NCI-H1436 treated with DMSO at 0.1 percent for 48 hours (cell line): Measurements from ENCODE around the gene TGIF2.

Experiments
- DNase-seq: peaks from one replicate; lab custom pipeline; 2025; lab: John Stamatoyannopoulos, UW

Gene TGIF2

DNA sequence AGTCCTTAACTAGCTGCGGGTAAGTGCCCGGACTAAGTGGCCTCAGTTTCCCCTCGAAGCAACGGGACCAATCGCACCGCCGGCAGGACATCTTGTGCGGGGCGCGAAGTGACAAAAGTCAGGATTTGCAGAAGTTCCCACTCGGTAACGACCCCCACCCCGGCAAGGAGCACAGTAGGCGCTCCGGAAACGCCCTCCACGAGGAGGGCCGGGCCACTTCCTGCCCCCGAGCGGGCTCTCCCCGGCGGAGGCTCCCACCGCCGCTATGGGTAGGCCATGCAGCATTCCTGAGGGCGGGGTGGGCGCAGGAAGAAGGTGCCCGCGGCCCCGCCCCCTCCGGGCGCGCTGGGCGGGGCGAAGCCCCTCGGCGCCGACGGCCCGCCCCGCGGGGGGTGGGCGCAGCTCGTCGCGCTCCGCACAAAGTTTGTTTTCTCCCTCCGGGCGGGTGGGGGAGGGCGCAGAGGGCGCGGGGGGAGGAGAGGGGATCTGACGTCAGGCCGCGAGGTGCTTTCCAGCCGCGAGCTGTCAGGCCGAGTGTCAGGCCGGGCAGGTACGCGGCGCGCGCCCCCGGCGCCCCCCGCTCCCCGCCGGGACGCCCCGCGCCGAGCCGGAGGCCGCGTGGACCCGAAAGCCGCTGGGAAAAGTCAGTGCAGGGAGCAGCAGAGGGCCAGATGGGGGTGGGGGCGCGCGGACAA lies at the start of gene TGIF2:
TSS of gene TGIF2 (plus strand) at position 495 of the 695 bp plus-strand sequence. CDS start 5,178 bp downstream, outside the sequence.
- no peak for DNase-seq

GRCh38 chr20:36525620-36526365 lies 47.6 kb upstream of the TGIF2 start:
- no peak for DNase-seq

GRCh38 chr20:36526521-36527011 lies 46.8 kb upstream of the TGIF2 start:
- no peak for DNase-seq

DNA sequence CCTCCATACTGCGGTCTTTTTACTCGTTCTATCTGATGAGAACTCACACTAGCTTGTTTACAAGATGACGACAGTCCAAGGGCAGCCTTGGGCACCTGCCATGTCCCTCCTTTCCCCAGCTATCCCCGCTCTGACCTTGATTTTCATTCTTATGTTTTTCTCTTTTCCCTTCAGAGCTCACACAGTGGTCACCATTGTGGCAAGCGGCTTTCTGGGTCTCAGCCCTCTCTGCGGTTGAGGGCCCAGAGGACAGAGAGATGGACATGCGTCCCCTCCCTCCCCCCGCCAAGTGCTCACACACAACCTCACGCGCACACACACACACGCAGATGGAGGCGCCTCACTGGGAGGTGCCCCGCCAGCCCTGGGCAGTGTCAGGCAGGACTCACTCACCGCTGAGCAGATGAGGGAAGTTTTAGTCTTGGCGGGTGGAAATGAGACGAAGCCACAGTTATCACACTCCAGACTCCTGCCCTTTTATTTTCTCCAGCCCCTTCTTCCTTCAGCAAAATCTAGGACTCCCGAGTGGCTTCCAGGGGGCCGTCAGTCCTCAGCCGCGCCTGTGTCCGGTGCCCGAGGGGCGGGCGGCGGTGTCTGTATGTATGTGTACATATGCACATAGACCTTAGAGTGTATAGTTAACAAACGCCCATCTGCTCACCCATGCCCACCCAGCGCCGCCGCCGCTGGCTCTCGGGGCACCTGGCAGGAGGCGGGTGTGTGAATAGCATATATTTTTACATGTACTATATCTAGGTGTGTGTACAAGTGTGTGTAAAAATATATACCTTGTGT lies 45.9 kb upstream of the TGIF2 start:
- no peak for DNase-seq

DNA sequence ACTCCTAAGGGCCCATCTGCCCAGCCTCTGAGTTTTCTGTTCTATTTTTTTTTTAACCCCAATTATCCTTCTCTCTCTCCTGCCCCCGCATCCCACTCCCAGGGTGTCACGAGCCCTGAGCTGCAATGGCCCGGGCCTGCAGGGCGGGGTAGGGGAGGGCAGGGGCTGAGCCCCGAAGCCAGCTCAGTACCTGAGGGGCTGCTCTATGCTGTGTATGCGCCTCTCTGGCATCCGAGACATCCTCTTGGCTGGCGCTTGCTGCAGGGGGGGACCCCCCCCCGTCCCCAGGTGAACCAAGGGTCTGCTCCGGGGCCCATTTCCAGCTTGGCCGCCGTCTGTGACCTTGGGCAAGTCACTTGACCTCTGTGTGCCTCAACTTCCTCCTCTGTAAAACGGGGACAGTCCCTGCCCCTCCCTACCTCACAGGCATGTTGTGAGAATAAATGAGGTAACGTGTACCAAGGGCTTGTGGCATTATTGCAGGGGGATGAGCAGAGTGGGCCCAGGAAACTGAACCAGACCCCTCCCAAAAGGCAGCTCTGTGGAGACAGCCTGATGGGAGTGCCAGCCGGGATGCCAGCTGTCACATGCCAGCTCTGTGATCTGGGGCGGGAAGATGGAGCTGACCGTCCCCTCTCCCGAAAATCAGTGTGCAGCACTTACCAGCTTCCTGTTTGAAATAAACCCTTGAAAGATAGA lies 45.1 kb upstream of the TGIF2 start:
- DNase-seq: no peak

- DNase-seq: no peak
Measured at GRCh38 chr20:36528875-36529417, 44.5 kb upstream of the TGIF2 start.

DNA sequence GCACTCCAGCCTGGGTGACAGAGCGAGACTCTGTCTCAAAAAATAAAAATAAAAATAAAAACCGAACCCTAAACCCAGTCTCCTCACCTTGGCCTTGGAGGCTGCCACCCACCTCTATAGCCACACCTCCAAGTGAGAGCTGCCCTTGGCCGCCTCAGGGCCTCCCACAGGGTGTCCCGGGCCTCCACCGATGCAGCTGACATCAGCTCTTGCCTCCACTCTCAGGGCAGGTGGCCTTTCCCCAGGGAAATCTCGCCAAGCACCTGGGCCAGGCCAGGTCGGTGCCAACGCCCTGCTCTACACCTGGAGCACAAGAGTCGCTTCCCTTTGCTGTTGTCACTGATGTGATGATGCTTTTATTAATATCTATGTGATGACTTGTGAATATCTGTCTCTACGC lies 41.0 kb upstream of the TGIF2 start:
- DNase-seq: no peak

DNA sequence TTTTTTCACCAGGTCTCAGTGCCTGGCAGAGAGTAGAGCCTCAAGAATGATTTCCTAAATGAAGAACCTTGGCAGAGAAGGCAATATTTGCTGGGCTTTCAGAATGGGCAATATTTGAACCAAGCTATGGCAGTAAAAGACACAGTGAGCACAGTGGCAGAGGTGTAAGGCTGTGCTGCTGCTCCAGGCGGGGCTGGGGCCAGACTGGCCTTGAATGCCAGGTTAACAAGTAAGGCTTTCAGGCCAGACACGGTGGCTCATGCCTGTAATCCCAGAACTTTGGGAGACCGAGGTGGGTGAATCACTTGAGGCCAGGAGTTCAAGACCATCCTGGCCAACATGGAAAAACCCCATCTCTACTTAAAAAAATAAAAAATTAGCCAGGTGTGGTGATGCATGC lies 40.6 kb upstream of the TGIF2 start:
- DNase-seq: no peak

GRCh38 chr20:36538026-36538722 lies 35.2 kb upstream of the TGIF2 start:
- DNase-seq: no peak

GRCh38 chr20:36540551-36541211 lies 32.7 kb upstream of the TGIF2 start:
- no peak for DNase-seq

GRCh38 chr20:36541227-36541767 lies 32.1 kb upstream of the TGIF2 start, which contains the start of gene MYL9:
MYL9 (plus strand) TSS chr20:36541519; CDS start chr20:36544885, 3,366 bp downstream.
- no peak for DNase-seq

GRCh38 chr20:36541768-36542488 lies 31.5 kb upstream of the TGIF2 start:
- DNase-seq: no peak

DNA sequence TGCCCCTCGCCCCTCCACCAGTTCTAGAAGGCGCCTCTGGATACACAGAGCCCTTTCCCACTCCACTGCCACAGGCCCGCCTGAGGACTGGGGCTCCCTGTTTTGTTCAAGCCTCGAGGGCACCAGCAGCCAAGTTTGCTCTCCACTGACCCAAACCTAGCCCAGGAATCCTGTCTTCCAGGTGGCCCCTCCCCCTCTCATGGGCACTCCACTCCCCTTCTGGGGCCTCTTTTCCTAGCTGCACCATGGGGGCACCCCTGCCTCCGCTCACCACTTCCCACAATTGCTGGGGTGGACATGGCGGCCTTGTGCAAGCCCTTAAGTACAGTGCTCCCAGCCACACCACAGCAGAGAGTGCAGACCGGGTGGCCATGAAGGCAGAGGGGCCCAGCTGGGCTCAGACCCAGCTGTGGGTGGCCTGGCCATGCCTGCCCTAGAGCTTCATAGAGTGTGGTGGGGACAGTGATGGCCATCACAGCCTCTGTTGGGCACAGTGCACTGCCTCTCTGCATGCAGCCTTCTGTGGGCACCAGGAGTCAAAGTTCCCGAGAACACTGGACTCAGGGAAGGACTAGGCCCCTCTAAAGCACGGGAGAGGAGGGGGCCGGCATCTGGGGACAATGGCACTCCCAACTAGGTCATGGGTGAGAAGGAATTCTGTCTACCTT lies 30.7 kb upstream of the TGIF2 start:
- DNase-seq: no peak

DNA sequence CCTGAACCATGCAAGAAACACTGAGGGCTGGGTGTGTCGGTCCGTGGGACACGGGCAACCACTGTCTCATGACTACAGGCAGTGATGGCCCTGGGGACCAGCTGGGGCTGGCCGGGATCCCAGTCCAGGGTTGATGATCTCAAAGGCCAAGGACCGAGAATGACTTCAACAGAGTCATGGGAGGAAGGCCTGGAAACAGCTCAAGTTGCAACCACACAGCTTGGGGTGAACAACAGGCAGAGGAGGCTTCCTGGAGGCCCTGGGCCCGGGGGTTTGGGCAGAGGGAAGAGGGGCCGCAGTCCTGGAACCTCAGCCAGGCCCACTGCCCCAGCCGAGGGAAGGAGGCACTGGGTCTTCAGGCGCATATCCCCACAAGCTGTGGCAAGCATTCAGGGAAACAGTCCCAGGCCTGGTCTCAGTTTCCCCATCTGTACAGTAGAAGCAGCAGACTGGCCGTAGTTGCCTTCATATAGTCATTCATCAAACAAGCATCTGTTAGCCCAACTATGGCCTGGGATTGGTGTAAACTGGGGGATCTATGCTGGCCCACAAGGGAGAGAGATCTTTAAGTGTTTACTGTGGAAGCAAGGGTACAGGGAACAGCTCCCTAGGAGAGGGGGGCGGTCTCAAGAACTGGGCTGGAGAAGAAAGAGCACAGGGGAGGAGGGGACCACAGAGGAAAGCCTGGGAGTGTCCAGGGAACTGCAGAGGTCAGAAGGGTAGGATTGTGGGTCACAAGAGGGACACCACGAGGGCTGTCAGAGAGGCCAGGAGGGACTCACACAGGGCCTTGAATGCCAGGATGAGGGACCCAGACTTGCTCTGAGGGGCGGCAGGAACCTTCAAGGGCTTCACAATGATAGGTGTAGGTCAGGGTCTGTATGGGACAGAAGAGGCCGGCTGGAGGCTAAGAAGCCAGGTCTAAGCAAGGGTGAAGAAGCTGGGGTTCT lies 29.9 kb upstream of the TGIF2 start:
- no peak for DNase-seq

- DNase-seq: no peak
Measured at GRCh38 chr20:36544134-36545018, 29.0 kb upstream of the TGIF2 start.

DNA sequence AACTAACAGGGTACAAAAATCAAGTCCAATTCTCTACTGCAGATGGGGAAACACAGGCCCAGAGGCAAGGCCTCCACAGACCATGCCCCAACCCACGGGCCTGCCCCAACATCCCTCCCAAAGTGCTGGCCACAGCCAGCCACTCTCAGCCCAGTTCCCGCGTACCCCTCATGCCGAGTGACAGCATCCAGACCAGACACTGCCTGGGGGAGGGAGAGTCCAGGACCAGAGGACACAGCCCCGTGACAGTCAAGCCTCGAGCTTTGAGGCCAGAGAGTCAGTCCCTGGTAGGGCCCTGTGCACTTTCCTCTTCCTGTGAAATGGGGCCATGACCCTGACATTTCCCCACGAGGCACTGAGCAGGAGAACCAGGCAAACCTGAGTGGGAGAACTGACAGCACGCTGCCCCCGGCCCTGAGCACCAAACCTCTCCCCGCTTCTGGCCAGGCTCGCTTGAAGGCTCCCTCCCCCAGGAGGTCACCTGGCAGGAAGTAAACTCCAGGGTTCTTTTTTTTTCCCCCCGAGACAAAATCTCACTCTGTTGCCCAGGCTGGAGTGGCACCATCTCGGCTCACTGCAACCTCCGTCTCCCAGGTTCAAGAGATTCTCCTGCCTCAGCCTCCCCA lies 27.2 kb upstream of the TGIF2 start:
- no peak for DNase-seq
